Posterior cingulate gyrus (tissue), 11 donors: ENCODE results near the gene XPOT.
"Not testable (repeated sequence)": the region's sequence is repeated elsewhere in the genome, so short reads cannot be mapped to it uniquely, and the experiment has no call there.

Experiments used
- DNase-seq, 10 donors: peaks; one replicate each; pipeline versions ENCODE4 v3.0.0 to v3.0.0-alpha.2; 2020 to 2021; ENCODE audit warnings: mixed read lengths in 3 of 10
- intact Hi-C: fragments of 100-400 bp; cut with DNase I; formaldehyde crosslinking; loops from one replicate; pipeline ENCODE4 v1.15.1; 2023

XPOT gene, protein sequence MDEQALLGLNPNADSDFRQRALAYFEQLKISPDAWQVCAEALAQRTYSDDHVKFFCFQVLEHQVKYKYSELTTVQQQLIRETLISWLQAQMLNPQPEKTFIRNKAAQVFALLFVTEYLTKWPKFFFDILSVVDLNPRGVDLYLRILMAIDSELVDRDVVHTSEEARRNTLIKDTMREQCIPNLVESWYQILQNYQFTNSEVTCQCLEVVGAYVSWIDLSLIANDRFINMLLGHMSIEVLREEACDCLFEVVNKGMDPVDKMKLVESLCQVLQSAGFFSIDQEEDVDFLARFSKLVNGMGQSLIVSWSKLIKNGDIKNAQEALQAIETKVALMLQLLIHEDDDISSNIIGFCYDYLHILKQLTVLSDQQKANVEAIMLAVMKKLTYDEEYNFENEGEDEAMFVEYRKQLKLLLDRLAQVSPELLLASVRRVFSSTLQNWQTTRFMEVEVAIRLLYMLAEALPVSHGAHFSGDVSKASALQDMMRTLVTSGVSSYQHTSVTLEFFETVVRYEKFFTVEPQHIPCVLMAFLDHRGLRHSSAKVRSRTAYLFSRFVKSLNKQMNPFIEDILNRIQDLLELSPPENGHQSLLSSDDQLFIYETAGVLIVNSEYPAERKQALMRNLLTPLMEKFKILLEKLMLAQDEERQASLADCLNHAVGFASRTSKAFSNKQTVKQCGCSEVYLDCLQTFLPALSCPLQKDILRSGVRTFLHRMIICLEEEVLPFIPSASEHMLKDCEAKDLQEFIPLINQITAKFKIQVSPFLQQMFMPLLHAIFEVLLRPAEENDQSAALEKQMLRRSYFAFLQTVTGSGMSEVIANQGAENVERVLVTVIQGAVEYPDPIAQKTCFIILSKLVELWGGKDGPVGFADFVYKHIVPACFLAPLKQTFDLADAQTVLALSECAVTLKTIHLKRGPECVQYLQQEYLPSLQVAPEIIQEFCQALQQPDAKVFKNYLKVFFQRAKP

DNA sequence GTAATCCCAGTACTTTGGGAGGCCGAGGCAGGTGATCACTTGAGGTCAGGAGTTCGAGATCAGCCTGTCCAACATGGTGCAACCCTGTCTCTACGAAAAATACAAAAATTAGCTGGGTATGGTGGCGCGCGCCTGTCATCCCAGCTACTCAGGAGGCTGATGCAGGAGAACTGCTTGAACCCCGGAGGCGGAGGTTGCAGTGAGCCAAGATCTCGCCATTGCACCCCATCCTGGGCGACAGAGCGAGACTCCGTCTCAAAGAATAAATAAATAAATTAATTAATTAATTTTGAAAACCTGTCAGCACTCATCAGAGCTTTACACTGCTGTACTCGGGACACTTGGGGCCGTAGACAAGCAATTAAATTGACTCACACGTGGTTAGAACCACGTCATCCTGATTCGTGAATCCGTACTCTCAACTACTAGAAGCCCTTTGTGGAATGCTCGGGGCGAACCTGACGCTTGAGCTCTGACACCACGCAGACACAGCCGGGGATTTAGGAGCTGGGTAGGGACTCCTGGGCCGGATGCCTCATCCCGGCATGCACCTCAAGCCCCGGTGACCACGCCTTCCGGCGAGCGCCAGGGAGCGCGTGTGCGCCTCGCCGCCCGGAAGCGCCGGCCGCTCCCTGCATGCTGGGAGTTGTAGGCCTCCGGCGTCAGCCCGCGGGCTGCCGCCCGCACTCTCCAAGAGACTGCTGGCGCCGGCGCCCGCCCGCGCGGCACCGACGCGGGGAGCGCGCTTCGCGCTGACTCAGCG lies at the start of gene XPOT:
Gene XPOT, plus strand, starts transcription at position 686 of the 763 bp plus-strand sequence. CDS start 5,644 bp downstream, outside the sequence.
- intact Hi-C loops = loop anchor here (2.0 to 5.0 kb wide), 2 partner anchors 49 to 562 kb away; partner anchors contain the start of genes SRGAP1 and TBK1

GRCh38 chr12:64356209-64356608 lies 48.0 kb upstream of the XPOT start:
- DNase-seq, intact Hi-C loops: not testable (repeated sequence)

More for the DNA sequence above, at the start of gene XPOT:
- DNase-seq = peak; percentile 84 to 98 (median 90)

DNA sequence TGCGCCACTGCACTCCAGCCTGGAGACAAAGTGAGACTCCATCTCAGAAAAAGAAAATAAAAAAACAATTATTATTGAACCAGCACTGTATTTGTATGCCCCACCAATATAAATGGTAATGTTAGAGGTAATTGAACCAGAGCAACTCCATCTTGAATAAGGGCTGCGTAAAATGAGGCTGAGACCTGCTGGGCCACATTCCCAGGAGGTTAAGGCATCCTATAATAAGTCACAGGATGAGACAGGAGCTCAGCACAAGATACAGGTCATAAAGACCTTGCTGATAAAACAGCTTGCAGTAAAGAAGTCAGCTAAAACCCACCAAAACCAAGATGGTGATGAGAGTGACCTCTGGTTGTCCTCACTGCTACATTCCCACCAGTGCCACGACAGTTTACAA lies 43.0 kb upstream of the XPOT start:
- intact Hi-C loops, DNase-seq: not testable (repeated sequence)

GRCh38 chr12:64362721-64363305 lies 41.4 kb upstream of the XPOT start:
- DNase-seq = no peak
- intact Hi-C loops = no loop called here

- intact Hi-C loops = no loop called here
- DNase-seq = no peak
Measured at GRCh38 chr12:64383675-64384074, 20.5 kb upstream of the XPOT start.

DNA sequence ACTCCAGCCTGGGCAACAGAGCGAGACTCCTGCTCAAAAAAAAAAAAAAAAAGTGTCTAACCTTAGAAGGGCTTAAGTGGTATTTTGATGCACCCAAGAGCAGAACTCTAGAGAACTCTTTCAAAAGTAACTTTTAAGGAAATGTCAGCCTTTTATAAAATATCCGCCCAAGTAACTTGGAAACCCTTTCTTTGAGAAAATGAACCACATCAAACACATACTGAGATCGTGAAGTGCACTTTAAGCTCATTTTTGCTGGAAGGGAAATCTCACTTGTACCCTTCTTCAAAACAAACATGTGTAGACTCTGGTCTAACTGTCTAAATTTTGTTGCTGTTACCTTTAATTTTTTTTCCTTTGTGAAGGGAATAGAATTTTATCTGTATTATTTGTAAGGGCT lies 19.2 kb upstream of the XPOT start:
- intact Hi-C loops = no loop called here
- DNase-seq = no peak

DNA sequence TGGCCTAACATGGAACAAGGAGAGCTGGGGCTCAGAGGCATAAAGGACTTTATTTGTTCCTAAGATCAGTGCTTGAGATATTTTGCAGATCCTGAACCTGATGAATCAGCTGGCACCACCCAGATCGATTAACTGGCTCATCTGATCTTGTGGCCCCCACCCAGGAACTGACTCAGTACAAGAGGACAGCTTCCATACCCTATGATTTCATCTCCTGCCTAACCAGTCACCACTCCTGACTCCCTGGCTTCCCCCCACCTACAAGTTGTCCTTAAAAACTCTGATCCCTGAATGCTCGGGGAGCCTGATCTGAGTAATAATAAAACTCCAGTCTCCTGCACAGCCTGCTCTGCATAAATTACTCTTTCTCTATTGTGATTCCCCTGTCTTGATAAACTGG lies 18.7 kb upstream of the XPOT start:
- intact Hi-C loops = no loop called here
- DNase-seq = no peak

GRCh38 chr12:64387197-64387816 lies 16.9 kb upstream of the XPOT start:
- intact Hi-C loops = no loop called here

DNA sequence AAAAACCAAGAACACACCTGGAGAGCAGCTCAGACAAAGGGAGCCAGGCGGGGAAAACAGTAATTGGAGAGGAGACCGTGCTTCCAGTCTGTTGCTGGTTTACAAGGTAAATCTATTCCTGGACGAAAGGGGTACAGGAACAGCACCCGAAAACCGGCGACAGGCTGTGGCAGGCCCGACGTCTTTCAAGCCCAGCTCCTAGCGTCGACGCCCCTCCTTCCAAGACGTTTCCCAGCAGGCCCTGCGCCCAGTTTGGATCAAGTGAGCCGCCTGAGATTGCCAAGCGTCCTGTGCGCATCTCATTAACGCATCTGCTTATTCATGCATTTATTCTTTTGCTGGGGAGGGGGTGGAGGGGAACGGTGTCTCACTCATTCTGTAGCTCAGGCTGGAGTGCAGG lies 15.0 kb upstream of the XPOT start:
- no peak for DNase-seq
- intact Hi-C loops = no loop called here

More at GRCh38 chr12:64387197-64387816, 16.9 kb upstream of the XPOT start:
- no peak for DNase-seq

GRCh38 chr12:64390275-64390851 lies 13.8 kb upstream of the XPOT start, which contains the start of gene C12orf56:
C12orf56 (minus strand) TSS chr12:64390758; CDS start chr12:64390565, 193 bp downstream.
- intact Hi-C loops = loop anchor here (5.0 to 10.0 kb wide), 2 partner anchors 116 to 563 kb away; no protein-coding TSS in a partner anchor
- DNase-seq = peak in 2 of 10 donors; percentile 11 to 76

DNA sequence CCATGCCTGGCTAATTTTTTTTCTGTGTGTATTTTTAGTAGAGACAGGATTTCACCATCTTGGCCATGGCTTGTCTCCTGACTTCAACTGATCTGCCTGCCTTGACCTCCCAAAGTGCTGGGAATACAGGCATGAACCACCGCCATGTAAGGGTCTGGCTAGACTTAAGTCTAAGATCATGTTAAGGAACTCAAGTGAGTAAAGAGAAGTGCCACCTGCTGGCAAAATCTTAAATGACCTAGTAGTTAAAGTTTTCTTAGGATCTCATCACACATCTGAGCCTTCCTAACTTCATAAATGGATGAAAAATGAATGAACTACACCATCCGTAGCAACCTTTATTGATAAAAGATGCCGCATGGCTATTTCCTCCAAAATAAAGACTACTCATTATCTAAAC lies 12.0 kb upstream of the XPOT start:
- no peak for DNase-seq
- intact Hi-C loops = loop anchor here (5.0 to 10.0 kb wide), 2 partner anchors 117 to 565 kb away; no protein-coding TSS in a partner anchor

GRCh38 chr12:64395739-64396138 lies 8.5 kb upstream of the XPOT start:
- DNase-seq = no peak
- intact Hi-C loops = loop anchor here (10.0 kb wide), 1 partner anchor 121 kb away; no protein-coding TSS in a partner anchor

- intact Hi-C loops = loop anchor here (5.0 kb wide), 1 partner anchor 558 kb away; the partner anchor contains the start of gene SRGAP1
- DNase-seq = peak in 5 of 10 donors; percentile 12 to 91 (median 36)
Measured at GRCh38 chr12:64400041-64400440, 4.2 kb upstream of the XPOT start.

GRCh38 chr12:64402181-64402580 lies 2.0 kb upstream of the XPOT start:
- intact Hi-C loops = loop anchor here (5.0 kb wide), 1 partner anchor 560 kb away; the partner anchor contains the start of gene SRGAP1
- DNase-seq = no peak

DNA sequence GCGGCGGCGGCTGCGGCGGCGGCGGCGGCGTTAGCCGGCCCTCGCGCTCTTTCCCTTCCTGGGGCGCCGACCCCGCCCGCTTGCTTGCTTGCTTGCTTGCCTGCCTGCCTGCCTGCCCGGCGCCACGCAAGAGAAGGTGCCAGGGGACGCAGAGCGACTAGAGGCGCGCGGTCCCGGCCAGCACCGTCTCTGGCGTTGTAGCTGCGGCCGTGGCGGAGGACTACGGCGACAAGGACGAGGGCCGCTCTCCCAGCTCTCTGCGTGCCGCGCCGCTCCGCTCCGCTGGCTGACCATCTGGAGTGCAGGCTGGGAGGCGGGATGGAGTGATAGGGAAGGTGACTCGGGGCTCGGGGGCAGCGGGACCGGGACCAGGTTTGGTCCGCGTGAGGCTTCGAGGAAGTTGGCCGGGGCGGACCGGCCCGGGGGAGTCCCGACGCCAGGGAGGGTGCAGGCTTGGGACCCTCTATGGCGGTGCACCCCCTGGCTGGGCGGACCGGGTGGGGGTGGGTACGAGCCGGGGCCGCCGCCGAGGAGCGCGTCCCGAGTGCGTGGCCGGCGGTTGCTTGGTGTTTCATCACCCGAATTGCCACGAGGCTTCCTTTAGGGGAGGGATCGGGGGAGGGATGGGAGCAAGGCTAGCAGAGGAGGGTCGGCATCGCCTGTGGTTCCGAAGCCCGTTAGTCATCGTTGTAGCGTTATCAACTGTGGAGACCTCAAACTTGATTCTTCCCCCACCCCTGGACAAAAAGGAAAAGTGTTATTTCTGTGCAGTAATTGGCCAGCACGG lies 471 bp downstream of the XPOT start:
- intact Hi-C loops = loop anchor here (2.0 to 5.0 kb wide), 2 partner anchors 48 to 562 kb away; partner anchors contain the start of genes SRGAP1 and TBK1
- DNase-seq = peak in 8 of 10 donors; percentile 19 to 90 (median 37)

GRCh38 chr12:64407342-64408223 lies 3.4 kb downstream of the XPOT start:
- no peak for DNase-seq
- intact Hi-C loops = no loop called here

DNA sequence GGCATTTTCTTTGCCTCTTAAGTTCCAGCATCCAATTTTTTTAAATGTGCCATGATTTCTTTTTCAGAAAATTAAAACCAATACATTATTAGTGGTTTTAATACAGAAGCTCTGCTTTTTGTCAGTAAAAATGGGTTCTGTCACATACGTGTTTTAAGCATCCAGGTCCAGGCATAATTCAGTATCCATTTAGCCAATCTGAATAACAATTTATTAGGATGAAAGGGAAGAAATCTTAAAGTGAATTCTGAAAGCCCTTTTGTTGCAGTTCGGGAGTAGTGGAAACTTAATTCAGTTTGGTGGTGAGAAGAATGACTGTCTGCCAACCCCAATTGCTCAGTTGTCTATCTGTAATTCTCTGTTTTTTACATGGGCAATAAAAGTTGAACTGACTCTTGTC lies 7.2 kb downstream of the XPOT start:
- DNase-seq = no peak
- intact Hi-C loops = no loop called here
